NCI-H526 (cell line): ENCODE data around the gene KCNMA1.
"Not testable (repeated sequence)": the region's sequence is repeated elsewhere in the genome, so short reads cannot be mapped to it uniquely, and the experiment has no call there.

Experiments
- DNase-seq, 2 experiments: peaks; one replicate each; lab custom pipeline; 2025; lab: John Stamatoyannopoulos, UW

KCNMA1 gene

GRCh38 chr10:77363210-77363609 lies 274.4 kb downstream of the KCNMA1 start:
- no peak for DNase-seq

DNA sequence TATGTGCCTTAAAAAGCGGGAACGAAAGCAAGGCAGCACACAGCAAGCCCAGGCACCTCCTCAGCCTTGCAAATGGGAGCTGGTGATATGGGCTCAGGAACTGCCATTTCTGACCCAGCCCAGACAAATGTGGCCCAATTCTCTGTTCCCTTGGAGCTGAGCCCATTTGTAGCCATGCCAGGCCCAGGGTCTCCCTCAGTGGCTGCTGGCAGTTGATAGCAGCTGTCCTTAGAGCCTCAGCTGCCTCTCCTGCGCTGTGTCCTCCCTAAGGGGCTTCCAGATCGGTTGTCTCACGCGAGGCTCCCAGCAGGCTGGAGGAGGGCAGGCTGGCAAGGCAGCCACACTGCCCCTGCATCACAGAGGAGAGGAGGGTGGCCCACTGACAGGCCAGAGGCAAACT lies 275.8 kb downstream of the KCNMA1 start:
- DNase-seq = no peak

DNA sequence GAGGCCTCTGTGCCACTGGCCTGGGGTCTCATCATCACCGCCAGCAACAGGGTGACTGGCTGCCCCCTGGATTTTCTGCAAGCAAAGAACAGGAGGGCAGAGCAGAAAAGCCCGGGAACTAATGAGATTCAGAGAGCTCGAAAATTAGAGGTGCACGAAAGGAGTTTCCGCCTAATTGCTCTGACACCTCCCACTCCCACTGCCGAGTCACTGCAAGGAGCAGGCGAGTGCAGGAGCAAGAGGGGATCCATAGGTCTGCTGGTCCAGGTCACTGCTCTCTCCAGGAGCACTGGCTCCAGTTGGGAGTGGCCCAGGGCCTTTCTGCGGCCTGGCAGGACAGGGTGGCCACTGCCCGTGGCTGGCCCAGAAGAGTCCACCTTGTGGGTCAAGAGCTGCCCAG lies 276.2 kb downstream of the KCNMA1 start:
- no peak for DNase-seq

DNA sequence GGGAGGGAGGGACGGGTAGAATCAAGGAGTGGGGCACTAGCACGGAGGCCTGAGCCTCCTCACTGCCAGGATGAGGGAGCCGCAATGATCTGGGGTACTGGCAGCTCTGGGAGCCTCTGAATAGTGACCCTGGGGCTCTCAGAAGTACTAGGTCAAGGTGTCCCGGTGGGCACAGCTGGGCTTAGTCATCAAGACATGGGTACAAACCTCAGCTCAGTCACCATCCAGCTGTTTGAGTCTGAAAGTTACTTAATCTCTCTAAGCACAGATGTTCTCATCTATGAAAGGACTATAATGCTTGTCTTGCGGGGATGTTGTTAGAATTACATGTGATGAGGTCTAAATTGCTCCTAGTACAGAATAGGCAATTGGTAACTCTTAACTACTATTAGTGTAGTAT lies 276.8 kb downstream of the KCNMA1 start:
- DNase-seq = no peak

GRCh38 chr10:77359950-77360520 lies 277.6 kb downstream of the KCNMA1 start:
- DNase-seq = no peak

GRCh38 chr10:77359287-77359691 lies 278.3 kb downstream of the KCNMA1 start:
- no peak for DNase-seq

DNA sequence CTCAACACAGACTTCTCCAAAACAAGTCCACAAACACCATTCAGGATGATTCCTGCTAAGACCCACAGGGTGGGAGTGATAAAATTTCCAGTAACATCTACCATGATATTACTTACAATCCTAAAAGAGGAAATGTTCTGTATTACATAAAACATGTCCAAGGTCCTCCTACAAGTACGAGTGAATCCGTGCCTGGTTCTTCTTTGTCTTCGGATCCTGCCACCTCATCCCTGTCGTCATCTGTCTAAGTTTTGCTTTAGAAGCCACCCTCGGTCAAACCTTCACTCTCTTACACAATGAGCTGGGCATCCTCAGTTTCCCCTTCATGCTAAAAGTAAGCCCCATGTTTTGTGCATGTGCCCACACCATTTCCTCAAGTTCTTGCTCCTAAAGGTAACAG lies 279.0 kb downstream of the KCNMA1 start:
- no peak for DNase-seq

- no peak for DNase-seq
Observed at GRCh38 chr10:77357611-77358310, 279.8 kb downstream of the KCNMA1 start.

DNA sequence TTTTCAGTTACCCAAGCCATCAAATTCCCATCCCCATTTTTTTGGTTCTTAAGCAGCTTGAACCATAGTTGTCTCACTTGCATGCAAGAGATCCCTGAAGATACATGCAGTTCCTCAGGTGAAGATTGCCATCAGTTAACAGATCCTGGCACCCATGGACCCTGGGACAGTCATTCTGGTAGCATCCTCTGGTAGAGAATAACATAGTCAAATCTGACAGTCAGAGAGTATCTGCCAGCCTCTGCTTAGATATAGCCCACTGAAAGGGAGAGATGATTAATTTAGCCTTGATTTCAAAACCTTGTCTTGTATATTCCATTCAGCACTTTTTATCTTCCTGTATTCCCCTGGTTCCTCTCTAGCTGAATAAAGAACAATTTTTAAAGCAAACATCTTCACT lies 280.4 kb downstream of the KCNMA1 start:
- DNase-seq = no peak

GRCh38 chr10:77355844-77356243 lies 281.8 kb downstream of the KCNMA1 start:
- DNase-seq = no peak

- no peak for DNase-seq
Observed at GRCh38 chr10:77351386-77351785, 286.2 kb downstream of the KCNMA1 start.

DNA sequence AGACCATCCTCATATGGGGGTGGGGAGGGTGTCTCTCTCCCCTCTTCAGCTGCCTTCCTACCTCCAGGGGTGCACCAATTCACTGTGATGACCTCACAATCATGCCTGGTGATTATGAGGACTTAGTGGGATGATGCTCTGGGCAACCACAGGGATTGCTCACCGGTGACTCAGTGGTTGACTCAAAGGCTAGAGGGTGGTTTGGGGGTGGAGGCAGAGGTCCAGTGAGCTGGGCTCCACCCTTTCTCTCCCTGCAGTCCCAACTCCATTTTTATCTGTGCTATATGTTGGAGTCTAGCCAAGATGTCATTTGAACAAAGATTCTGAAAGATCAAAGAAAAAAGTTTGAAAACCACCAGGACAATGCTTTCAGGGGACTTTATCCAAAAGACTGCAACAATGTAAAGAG lies 286.9 kb downstream of the KCNMA1 start:
- DNase-seq = no peak

- no peak for DNase-seq
Observed at GRCh38 chr10:77350134-77350533, 287.5 kb downstream of the KCNMA1 start.

- no peak for DNase-seq
Observed at GRCh38 chr10:77349226-77349625, 288.4 kb downstream of the KCNMA1 start.

DNA sequence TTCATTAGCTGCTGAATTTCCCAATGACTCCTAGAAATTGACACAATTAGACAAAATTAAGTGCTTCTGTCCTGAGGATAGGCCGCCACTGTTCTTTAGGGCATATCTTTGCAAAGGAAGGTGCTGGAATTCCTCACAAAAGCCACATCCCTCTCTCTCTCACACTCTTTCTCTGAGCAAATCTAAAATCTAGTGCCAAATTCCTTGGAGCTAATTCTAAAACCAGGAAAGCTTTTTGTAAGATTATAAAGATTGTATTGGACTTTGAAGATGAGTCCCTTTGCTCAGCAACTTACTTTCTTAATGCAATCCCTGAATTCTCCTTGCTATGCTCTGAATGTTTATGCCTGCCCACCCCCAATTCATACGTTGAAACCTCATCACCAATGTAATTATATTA lies 288.9 kb downstream of the KCNMA1 start:
- DNase-seq = no peak

GRCh38 chr10:77348082-77348481 lies 289.5 kb downstream of the KCNMA1 start:
- no peak for DNase-seq

DNA sequence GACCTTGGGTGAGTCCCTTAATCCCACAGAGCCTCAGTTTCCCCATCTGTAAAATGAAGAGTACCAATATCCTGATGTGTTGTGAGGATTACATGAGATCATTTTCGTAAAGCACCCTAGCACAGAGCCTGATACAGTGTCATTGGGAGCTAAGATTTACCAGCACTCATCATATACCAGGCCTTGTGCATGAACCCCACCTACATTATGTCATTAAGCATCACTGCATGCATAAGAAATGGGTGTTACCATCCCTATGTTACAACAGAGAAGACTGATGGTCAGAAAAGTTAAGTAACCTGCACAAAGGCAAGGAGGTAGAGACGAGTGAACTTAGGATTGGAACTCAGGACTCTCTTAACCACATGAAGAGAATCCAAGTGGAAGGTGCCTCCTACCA lies 290.6 kb downstream of the KCNMA1 start:
- DNase-seq = no peak

DNA sequence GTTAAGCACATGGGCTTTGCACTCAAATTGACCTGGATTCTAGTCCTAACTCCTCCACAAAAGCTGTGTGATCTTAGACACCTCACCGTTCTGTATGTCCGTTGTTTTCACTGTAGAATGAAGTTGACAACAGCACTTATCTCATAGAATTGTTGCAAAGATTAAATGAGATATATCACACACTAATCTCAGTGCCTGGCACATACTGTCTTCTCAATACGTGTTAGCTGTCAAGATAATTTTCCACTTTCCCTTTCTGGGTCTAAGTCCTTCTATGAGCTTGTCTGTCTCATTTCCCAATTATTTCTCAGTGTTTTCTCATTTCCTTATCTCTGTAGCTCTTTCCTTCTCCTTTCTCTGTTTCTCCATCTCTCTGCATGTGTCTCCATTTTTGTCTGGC lies 296.6 kb downstream of the KCNMA1 start:
- no peak for DNase-seq

GRCh38 chr10:77339872-77340271 lies 297.7 kb downstream of the KCNMA1 start:
- not testable (repeated sequence) for DNase-seq

DNA sequence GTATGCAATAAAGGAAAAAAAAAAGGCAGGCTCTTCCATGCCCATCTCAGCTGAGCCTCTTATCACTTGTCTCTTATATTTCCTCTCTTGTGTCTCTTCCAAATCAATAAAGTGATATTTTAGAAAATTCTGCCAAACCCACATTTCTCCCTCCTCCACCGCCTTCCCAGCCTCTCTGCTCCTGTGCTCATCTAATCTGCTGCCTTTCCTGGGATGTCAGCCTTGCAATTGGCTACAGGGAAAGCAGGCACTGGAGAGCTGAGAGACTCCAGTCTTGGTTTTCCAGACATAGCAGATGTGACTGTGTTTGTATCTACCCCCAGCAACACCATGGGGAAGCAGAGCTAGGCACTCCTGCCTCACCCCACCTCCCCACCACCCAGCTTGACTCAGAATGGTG lies 298.4 kb downstream of the KCNMA1 start:
- DNase-seq = no peak

DNA sequence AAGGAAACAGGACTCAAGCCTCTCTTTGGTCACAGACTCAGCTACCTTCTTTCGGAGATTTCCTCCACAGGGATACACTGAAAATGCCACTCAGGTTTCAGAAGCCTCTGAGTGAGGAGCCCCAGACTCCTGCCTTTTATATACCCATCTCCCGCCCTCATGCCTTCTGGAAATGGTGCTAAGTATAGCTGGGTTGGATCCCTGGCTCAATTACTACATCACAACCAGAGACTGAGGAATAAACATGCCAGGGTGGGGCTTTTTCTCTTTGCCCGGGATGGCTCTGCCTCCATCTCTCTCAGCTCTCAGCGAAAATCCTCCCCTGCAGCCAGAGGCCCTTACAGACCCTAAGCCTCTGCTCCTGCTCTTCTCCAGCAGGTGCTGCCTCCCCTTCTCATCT lies 299.5 kb downstream of the KCNMA1 start:
- no peak for DNase-seq

DNA sequence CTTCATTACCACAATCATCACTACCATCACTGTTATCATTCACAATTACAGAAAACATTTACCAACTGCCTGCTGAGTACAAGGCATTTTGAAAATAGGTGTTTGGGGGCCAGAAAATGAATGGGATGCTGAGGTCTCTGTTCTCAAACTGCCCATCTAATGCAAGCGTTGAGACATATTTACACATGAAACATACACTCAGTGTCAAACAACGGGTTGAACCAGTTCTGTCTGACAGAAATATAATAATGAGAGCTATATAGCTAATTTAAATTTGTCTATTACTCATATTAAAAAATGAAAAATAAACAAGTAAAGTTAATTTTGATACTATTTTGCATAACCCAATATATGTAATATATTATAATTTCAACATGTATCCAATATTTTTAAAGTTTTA lies 303.1 kb downstream of the KCNMA1 start:
- DNase-seq = peak; percentile 45 to 56

- peak; percentile 56 to 68 for DNase-seq
Observed at GRCh38 chr10:77333610-77334340, 303.8 kb downstream of the KCNMA1 start.
